IPS-15b (cell line): ENCODE results near the gene EFNA3.
A peak's percentile ranks its signal among the peaks of the same experiment; 100 is the strongest.
"Not testable (repeated sequence)": the region's sequence is repeated elsewhere in the genome, so short reads cannot be mapped to it uniquely, and the experiment has no call there.

Experiments used
- H3K27me3 ChIP-seq: one replicate; pipeline ENCODE4 v1.6.1; 2013; ENCODE audit warnings: low read length; ENCODE audit not compliant: control insufficient read depth, insufficient read depth
- H3K36me3 ChIP-seq: one replicate; pipeline ENCODE4 v1.6.1; 2013; ENCODE audit warnings: low read length; ENCODE audit not compliant: control insufficient read depth, insufficient read depth
- H3K4me1 ChIP-seq: one replicate; pipeline ENCODE4 v1.6.1; 2013; ENCODE audit warnings: mild to moderate bottlenecking, low read length; ENCODE audit not compliant: control insufficient read depth, insufficient read depth
- H3K4me3 ChIP-seq: one replicate; pipeline ENCODE4 v1.5.1; 2013; ENCODE audit warnings: low read depth, low read length
- H3K9ac ChIP-seq: one replicate; pipeline ENCODE4 v1.6.1; 2013; ENCODE audit warnings: low read depth, mild to moderate bottlenecking, low read length
- H3K9me3 ChIP-seq: one replicate; pipeline ENCODE4 v1.6.1; 2013; ENCODE audit warnings: mild to moderate bottlenecking, low read length; ENCODE audit not compliant: control insufficient read depth, insufficient read depth

EFNA3 gene

DNA sequence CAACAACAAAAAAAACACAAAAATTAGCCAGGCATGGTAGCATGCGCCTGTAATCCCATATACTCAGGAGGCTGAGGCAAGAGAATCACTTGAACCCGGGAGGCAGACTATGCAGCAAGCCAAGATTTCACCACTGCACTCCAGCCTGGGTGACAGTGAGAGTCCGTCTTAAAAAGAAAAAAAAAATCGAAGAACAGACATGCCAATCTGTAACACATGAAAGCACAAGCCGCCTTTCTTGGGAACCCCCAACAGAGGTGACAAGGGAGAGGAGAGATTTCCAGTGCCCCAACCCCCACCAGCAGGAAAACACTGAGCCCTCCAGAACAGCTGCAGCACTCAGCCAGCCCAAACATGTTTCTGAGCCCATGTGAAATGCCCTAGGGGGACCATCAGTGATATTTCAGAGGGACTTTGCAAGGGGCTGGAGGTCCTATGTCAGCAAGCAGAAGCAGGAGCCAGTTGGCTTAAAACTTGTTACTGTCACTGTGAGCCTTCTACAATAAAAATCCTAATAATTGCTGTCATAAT, 34.9 kb downstream of the EFNA3 start:
- Histone ChIP-seq H3K36me3 (no peaks in the 10 kb centered on the region), H3K9ac (no peak overlapping the region), H3K4me3 (no peak overlapping the region), H3K4me1 (no peaks in the 10 kb centered on the region), H3K9me3 (no peaks in the 10 kb centered on the region), H3K27me3 (peaks cover under 1% of the 10 kb centered on the region)

DNA sequence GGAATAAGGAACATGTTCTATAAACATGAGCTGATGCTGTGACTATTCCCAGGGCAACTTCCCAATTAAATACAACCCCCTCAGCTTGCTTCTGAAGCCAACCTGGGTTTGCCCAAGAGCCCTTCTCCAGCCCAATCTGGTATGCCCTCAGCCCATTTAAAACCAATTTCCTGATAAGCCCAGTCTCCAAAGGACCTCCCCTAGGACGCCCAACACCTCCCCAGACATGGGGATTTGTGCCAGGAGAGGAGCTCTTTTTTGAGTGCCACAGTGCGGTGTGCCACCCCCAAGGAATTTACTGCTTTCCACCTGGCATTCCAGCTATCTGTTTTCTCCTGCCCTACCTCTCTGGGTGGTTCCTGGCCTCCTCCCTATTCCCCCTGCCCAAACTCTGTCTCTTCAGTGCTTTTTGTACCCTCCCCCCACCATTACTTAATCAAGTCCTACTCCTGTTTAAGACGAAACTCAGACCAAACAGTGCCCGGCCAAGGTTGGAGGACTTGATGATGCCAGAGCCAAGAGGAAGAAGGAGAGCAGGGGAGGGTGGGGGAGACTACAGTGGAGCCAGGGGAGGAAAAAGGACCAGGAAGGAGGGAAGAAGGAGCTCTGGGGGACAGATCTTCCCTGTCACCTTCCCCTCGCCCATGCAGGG, 37.6 kb downstream of the EFNA3 start:
- H3K9me3 ChIP-seq: no peaks in the 10 kb centered on the region
- no peaks in the 10 kb centered on the region for H3K36me3 ChIP-seq
- no peak overlapping the region for H3K9ac ChIP-seq
- H3K4me3 ChIP-seq: no peak overlapping the region
- peaks cover 19% of the 10 kb centered on the region for H3K27me3 ChIP-seq
- no peaks in the 10 kb centered on the region for H3K4me1 ChIP-seq

DNA sequence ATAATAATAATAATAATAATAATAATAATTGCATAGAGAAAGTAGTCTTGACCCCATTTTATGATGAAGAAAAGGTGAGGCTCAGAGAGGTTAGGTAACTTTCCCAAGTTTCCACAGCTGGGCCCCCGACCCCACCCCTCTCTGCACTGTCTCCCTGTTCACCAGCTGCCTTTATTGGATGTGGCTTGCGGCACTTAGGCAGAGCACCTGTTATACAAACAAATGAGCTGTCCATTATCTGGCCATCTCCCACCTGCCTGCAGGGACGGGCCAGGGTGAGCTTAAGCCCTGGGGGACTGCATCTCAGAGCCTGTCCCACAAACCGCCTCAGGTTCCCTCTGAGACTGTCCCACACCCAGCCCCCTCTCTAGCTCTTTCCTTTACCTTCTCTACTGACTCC, 39.0 kb downstream of the EFNA3 start:
- no peaks in the 10 kb centered on the region for H3K9me3 ChIP-seq
- no peak overlapping the region for H3K4me3 ChIP-seq
- peaks cover 20% of the 10 kb centered on the region for H3K27me3 ChIP-seq
- no peaks in the 10 kb centered on the region for H3K4me1 ChIP-seq
- H3K36me3 ChIP-seq: no peaks in the 10 kb centered on the region
- no peak overlapping the region for H3K9ac ChIP-seq

DNA sequence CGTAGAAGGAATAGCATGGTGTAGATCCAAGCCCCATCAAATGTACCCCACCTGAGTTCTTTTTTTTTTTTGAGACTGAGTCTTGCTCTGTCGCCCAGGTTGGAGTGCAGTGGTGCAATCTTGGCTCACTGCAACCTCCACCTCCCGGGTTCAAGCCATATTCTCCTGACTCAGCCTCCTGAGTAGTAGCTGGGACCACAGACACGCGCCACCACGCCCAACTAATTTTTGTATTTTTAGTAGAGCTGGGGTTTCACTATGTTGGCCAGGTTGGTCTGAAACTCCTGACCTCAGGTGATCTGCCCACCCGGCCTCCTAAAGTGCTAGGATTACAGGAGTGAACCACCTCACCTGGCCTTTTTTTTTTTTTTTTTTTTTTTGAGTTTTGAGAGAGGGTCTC, 39.5 kb downstream of the EFNA3 start:
- not testable (repeated sequence) for H3K4me1 ChIP-seq, H3K36me3 ChIP-seq, H3K9me3 ChIP-seq, H3K4me3 ChIP-seq, H3K9ac ChIP-seq
- H3K27me3 ChIP-seq: peaks cover 20% of the 10 kb centered on the region

DNA sequence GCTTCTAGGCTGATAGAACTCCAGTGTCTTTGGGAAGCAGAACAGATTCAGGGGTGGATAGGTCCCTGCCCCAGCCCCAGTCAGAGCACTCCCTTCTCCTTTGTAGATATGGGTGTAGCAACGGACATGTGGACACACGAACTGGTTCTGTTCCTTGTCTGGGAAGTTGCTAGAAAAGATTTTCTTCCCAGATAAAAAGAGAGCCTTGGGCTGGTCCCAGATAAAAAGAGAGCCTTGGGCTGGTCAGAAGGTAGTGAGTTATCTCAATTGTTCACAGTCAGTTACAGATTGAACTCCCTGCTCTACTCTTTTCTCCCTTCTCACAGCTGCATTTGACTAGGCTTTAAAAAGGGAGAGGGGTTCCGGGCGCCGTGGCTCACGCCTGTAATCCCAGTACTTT, 41.6 kb downstream of the EFNA3 start:
- Histone ChIP-seq H3K27me3 (peaks cover 35% of the 10 kb centered on the region), H3K9me3 (no peaks in the 10 kb centered on the region), H3K4me1 (peaks cover 7% of the 10 kb centered on the region), H3K36me3 (no peaks in the 10 kb centered on the region), H3K4me3 (no peak overlapping the region), H3K9ac (no peak overlapping the region)

DNA sequence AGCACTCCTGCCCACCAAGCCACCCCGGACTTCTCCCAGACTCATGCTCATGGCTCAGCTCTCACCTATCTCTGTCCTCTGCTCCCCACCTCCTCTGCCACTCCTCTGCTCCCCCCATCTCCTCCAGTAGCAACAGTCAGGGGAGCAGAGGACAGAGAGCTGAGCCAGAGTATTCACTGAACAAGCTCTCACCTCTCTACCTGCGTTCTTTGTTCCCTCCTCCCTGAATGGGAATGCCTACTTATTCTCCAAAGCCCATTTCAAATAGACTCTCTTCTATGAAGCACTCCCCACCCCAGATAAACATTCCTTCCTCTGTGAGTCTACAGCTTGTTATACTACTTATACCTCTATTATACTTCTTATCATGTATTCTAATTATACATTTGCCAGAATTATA, 42.6 kb downstream of the EFNA3 start:
- Histone ChIP-seq H3K36me3 (no peaks in the 10 kb centered on the region), H3K4me3 (no peak overlapping the region), H3K9me3 (no peaks in the 10 kb centered on the region), H3K4me1 (peaks cover 10% of the 10 kb centered on the region), H3K9ac (no peak overlapping the region), H3K27me3 (peaks cover 44% of the 10 kb centered on the region)

DNA sequence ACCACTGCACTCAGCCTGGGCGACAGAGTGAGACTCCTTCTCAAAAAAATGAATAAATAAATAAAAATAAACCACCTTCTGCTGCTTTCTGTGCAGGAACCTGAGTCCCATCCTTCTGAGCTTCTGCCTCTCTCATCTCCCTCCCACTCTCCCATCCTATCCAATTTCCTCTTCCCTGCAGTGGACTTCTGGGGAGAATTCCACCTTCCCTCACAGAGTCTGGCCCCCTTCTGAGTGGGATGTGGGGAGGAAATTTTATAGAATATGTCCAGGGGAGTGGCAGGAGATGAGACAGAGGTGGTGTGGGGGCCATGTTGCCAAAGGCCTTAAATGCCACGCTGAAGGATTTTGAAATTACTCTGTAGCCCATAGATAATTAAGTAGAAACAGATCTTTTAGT, 43.7 kb downstream of the EFNA3 start:
- Histone ChIP-seq H3K36me3 (no peaks in the 10 kb centered on the region), H3K9me3 (no peaks in the 10 kb centered on the region), H3K4me1 (peaks cover 13% of the 10 kb centered on the region), H3K4me3 (no peak overlapping the region), H3K9ac (no peak overlapping the region), H3K27me3 (peaks cover 55% of the 10 kb centered on the region)

DNA sequence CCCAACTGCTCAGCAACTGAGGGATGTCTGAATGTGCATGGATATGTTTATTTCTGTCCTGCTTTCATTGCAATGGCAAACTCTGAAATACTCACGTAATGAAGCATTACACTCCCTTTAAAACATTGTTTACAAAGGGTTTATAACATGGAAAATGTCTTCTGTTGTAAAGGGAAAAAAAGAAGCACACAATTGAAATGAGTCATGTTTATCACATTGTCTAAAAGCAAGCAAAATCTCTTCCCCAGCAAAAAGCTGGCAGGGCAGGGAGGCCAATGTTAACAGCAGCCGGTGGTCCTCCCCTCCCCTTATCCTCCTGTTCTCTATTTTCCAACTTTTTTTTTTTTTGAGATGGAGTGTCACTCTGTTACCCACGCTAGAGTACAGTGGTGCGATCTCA, 45.2 kb downstream of the EFNA3 start:
- Histone ChIP-seq H3K9me3 (no peaks in the 10 kb centered on the region), H3K27me3 (peaks cover 65% of the 10 kb centered on the region), H3K4me3 (no peak overlapping the region), H3K36me3 (no peaks in the 10 kb centered on the region), H3K4me1 (peaks cover 21% of the 10 kb centered on the region), H3K9ac (no peak overlapping the region)

DNA sequence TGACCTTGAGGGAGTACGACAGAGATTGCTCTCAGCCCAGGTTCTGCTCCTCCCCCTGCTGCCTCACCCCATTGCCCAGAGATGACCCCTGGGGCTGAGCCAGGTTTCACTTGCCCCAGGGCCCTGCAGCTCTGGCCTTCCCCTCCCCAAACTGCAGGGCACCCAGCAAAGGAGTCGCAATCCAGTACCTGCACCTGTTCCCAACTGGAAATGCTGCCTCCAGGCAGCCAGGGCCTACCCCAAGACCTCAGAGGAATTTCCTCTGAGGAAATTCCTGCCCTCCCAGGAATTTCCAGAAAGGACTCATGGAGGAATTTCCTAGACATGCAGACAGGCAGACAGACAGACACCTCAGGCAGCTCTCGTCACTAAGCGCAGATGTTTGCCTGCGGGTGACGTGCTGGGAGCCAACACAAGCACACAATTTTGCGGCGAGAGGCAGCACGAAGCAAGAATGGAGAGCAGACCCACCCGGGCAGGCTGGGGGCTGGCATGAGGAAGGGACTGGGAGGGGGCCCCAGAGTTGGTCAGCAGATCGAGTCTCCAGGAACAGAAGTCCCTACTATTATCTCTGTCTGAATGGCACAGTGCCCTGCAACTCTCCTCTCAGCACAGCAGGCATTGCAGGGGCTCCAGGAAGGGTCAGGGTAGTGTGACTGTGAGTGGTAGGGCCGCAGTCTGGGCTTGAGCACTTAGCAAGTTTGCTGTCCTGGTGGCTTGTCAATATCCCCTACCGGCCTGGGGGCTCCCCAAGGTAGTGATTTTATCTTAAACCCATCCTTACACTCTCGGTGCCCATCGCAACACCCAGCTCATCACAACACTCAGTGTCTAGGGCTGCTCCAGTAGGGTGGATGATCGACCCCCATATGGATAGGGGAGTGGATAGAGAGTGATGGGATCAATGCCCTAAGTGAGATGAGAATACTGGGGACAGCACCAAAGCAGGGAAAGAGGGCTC, 46.1 kb downstream of the EFNA3 start:
- Histone ChIP-seq H3K9me3 (no peaks in the 10 kb centered on the region), H3K4me1 (peaks cover 25% of the 10 kb centered on the region), H3K27me3 (peaks cover 70% of the 10 kb centered on the region), H3K9ac (no peak overlapping the region), H3K4me3 (peak overlapping the region; percentile 87), H3K36me3 (no peaks in the 10 kb centered on the region)

DNA sequence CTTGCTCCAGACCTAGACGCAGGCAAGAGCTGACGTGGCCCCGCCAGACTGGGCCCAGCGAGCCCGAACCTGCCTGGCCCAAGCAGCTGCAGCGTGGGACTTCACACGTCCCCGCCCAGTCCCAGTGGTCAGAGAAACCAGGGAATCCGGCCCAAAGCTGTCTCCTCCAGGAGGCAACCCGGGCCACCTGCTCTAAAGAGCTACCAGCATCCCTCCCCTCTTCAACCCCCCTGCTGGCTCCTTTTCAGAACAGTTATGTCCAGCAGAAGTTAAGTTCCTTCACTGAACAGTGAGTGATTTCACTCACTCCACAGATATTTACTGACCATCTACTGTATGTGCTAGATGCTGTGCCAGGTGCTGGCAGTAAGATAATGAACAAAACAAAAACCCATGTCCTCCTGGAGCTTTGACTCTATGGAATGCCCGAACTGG, 46.9 kb downstream of the EFNA3 start:
- Histone ChIP-seq H3K36me3 (no peaks in the 10 kb centered on the region), H3K4me3 (peak overlapping the region; percentile 87), H3K4me1 (peaks cover 30% of the 10 kb centered on the region), H3K27me3 (peaks cover 68% of the 10 kb centered on the region), H3K9me3 (no peaks in the 10 kb centered on the region), H3K9ac (no peak overlapping the region)

DNA sequence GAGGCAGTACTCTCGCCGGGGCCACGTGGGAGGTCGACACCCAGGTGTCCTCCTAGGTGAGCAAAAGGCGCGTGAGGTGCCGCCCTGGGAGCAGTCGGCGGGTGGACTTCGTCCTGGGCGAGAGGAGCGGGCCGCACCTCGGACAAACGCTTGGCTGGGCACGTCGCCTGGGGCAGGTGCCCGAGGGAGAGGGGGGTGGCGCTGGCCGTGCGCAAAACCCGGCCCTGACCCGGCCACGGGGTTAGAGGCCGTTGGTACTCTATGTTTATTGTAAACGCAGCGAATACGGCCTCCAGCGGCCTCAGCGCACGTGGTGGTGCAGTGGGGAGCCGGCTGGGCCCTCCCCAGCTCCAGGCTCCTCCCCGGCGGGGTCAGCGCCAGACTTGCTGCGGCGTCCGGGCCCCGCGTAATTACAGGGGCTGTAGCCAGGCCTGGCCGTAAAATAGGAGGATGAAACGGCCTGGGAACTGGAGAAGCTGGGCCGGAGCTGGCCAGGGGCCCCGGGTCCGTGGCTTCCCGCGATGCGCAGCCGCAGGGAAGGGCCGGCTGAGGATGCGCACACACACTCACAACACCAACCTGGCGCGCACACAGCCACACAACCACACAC, 47.4 kb downstream of the EFNA3 start:
- Histone ChIP-seq H3K36me3 (no peaks in the 10 kb centered on the region), H3K4me3 (peak overlapping the region; percentile 87), H3K27me3 (peaks cover 66% of the 10 kb centered on the region), H3K4me1 (peaks cover 32% of the 10 kb centered on the region), H3K9ac (no peak overlapping the region), H3K9me3 (no peaks in the 10 kb centered on the region)
